ENCODE data around the gene TYSND1. TPM values are rescaled to one million over a fixed set of nuclear protein-coding genes. Genes with fewer than 3 reads are reported as not detected.

The TYSND1 gene
- total RNA-seq, 1 experiment from 2014 or later: 78.2 TPM

GRCh38 chr10:70176441-70176840 is 29.9 kb upstream of the TYSND1 start:
- H3K4me1 ChIP-seq (ENCODE audit: insufficient read depth, low read length): peaks cover 17% of the 10 kb centered on the region
- H3F3A ChIP-seq (ENCODE audit: low read length, unreplicated experiment): no peaks in the 10 kb centered on the region
- H3K9me3 ChIP-seq (ENCODE audit: low read length): peaks cover 11% of the 10 kb centered on the region
- BruUV-seq (replicated peaks): no TSS peak
- peak; percentile 75 for DNase-seq
- H3K27me3 ChIP-seq (ENCODE audit: low read length): no peaks in the 10 kb centered on the region
- H3K4me2 ChIP-seq (ENCODE audit: low read length): 0 out of 2 replicates have a peak overlapping the region, but pooled peaks have one; percentile 1
- H3K27ac ChIP-seq (ENCODE audit: low read length): no peak overlapping the region
- no peak overlapping the region for H2AFZ ChIP-seq (ENCODE audit: low read length)
- TF ChIP-seq CTCF (conservative IDR thresholded peaks at IDR 0.05; ENCODE audit: low read depth, low read length) (no peak), EZH2 (IDR thresholded peaks at IDR 0.05; ENCODE audit: low read length, unreplicated experiment) (no peak), EZH2phosphoT487 (IDR thresholded peaks at IDR 0.05; ENCODE audit: borderline replicate concordance, low read length) (no peak)
- H3K4me3 ChIP-seq (ENCODE audit: low read length): no peak overlapping the region
- H3K36me3 ChIP-seq (ENCODE audit: low read depth, low read length): no peaks in the 10 kb centered on the region
- ChIA-PET POLR2A (ENCODE audit: unreplicated experiment) (interaction anchor here (0.5 to 0.7 kb wide), 2 partner anchors 30 to 228 kb away, joined by 4 to 5 read pairs; partner anchors contain the start of gene TYSND1), CTCF (no interaction called here)
- H4K20me1 ChIP-seq (ENCODE audit: low read length): no peaks in the 10 kb centered on the region
- H3K9ac ChIP-seq (ENCODE audit: low read length): no peak overlapping the region
- no peaks in the 10 kb centered on the region for H3K79me2 ChIP-seq (ENCODE audit: low read length)
- ATAC-seq: peak; percentile 74
- intact Hi-C loops (cut with micrococcal nuclease): no loop called here
- H3K9me2 ChIP-seq (replicated peaks; ENCODE audit: low read length): no peaks in the 10 kb centered on the region

- H3K4me1 ChIP-seq (ENCODE audit: insufficient read depth, low read length): peaks cover 22% of the 10 kb centered on the region
- H3K36me3 ChIP-seq (ENCODE audit: low read depth, low read length): no peaks in the 10 kb centered on the region
- no peaks in the 10 kb centered on the region for H3K27me3 ChIP-seq (ENCODE audit: low read length)
- no peaks in the 10 kb centered on the region for H3F3A ChIP-seq (ENCODE audit: low read length, unreplicated experiment)
- intact Hi-C loops (cut with micrococcal nuclease): no loop called here
- POLR2A ChIA-PET (ENCODE audit: unreplicated experiment): no interaction called here
- H2AFZ ChIP-seq (ENCODE audit: low read length): no peak overlapping the region
- H4K20me1 ChIP-seq (ENCODE audit: low read length): no peaks in the 10 kb centered on the region
- peaks cover 6% of the 10 kb centered on the region for H3K79me2 ChIP-seq (ENCODE audit: low read length)
- no peak for ATAC-seq
- H3K4me3 ChIP-seq (ENCODE audit: low read length): no peak overlapping the region
- CTCF ChIA-PET: interaction anchor here (0.6 kb wide), 1 partner anchor 46 kb away, joined by 6 read pairs; no protein-coding TSS in a partner anchor
- no TSS peak for BruUV-seq (replicated peaks)
- H3K9me3 ChIP-seq (ENCODE audit: low read length): peaks cover 11% of the 10 kb centered on the region
- no peaks in the 10 kb centered on the region for H3K9me2 ChIP-seq (replicated peaks; ENCODE audit: low read length)
- no peak for DNase-seq
- no peak overlapping the region for H3K9ac ChIP-seq (ENCODE audit: low read length)
- TF ChIP-seq EZH2phosphoT487 (IDR thresholded peaks at IDR 0.05; ENCODE audit: borderline replicate concordance, low read length): no peak
- no peak for TF ChIP-seq EZH2 (IDR thresholded peaks at IDR 0.05; ENCODE audit: low read length, unreplicated experiment)
- TF ChIP-seq CTCF (conservative IDR thresholded peaks at IDR 0.05; ENCODE audit: low read depth, low read length): no peak
- H3K27ac ChIP-seq (ENCODE audit: low read length): no peak overlapping the region
- no peak overlapping the region for H3K4me2 ChIP-seq (ENCODE audit: low read length)
Measured at GRCh38 chr10:70175516-70175915, 29.0 kb upstream of the TYSND1 start.

- peak; percentile 69 for DNase-seq
- no TSS peak for BruUV-seq (replicated peaks)
- H3K36me3 ChIP-seq (ENCODE audit: low read depth, low read length): no peaks in the 10 kb centered on the region
- peaks cover 23% of the 10 kb centered on the region for H3K4me1 ChIP-seq (ENCODE audit: insufficient read depth, low read length)
- H3K9me3 ChIP-seq (ENCODE audit: low read length): no peaks in the 10 kb centered on the region
- H3K9me2 ChIP-seq (replicated peaks; ENCODE audit: low read length): no peaks in the 10 kb centered on the region
- ChIA-PET POLR2A (ENCODE audit: unreplicated experiment) (no interaction called here), CTCF (interaction anchor here (0.9 kb wide), 1 partner anchor 28 kb away, joined by 3 read pairs; the partner anchor contains the start of gene TYSND1)
- H3K79me2 ChIP-seq (ENCODE audit: low read length): peaks cover 18% of the 10 kb centered on the region
- H3K9ac ChIP-seq (ENCODE audit: low read length): no peak overlapping the region
- peak overlapping the region; percentile 51 for H2AFZ ChIP-seq (ENCODE audit: low read length)
- peaks cover 8% of the 10 kb centered on the region for H4K20me1 ChIP-seq (ENCODE audit: low read length)
- H3K4me2 ChIP-seq (ENCODE audit: low read length): peak overlapping the region; percentile 2; the same call in 1 of the 2 replicates
- no peak overlapping the region for H3K4me3 ChIP-seq (ENCODE audit: low read length)
- H3K27me3 ChIP-seq (ENCODE audit: low read length): no peaks in the 10 kb centered on the region
- H3K27ac ChIP-seq (ENCODE audit: low read length): no peak overlapping the region
- intact Hi-C loops (cut with micrococcal nuclease): no loop called here
- no peak for TF ChIP-seq EZH2 (IDR thresholded peaks at IDR 0.05; ENCODE audit: low read length, unreplicated experiment)
- TF ChIP-seq EZH2phosphoT487 (IDR thresholded peaks at IDR 0.05; ENCODE audit: borderline replicate concordance, low read length): no peak
- TF ChIP-seq CTCF (conservative IDR thresholded peaks at IDR 0.05; ENCODE audit: low read depth, low read length): no peak
- H3F3A ChIP-seq (ENCODE audit: low read length, unreplicated experiment): no peaks in the 10 kb centered on the region
- no peak for ATAC-seq
Measured at GRCh38 chr10:70174058-70174741, 27.7 kb upstream of the TYSND1 start.

Measured in PC-3 (cell line).